Transverse colon (tissue), 4 donors: ENCODE results near the gene RGS6. TPM values are rescaled to one million over a fixed set of nuclear protein-coding genes. Genes with fewer than 3 reads are reported as not detected.

ENCODE experiments used
- DNase-seq: peaks from one replicate; pipeline ENCODE4 v3.0.0-alpha.2; 2019
- H3K27ac ChIP-seq, 4 donors: fragments of 200-600 bp; sonication (generic); 2 replicates each; pipeline ENCODE4 v1.5.1; 2016 to 2018; ENCODE audit warnings: inconsistent platforms in 4 of 4
- H3K27me3 ChIP-seq: fragments of 200-600 bp; sonication (generic); 2 replicates; pipeline ENCODE4 v1.5.1; 2017; ENCODE audit warnings: inconsistent platforms
- H3K36me3 ChIP-seq, 4 donors: fragments of 200-600 bp; sonication (generic); 2 replicates each; pipeline ENCODE4 v1.5.1; 2017 to 2019; ENCODE audit warnings: inconsistent platforms in 4 of 4
- H3K4me1 ChIP-seq, 4 donors: fragments of 200-600 bp; sonication (generic); 2 replicates each; pipeline ENCODE4 v1.5.1; 2017 to 2020; ENCODE audit warnings: inconsistent platforms in 4 of 4
- H3K4me3 ChIP-seq, 4 donors: fragments of 200-600 bp; sonication (generic); 1 replicate in 1 of 4; 2 replicates in 3 of 4; pipeline versions ENCODE4 v1.5.1 to v1.6.1; 2017 to 2019; ENCODE audit warnings: inconsistent platforms in 4 of 4
- H3K9me3 ChIP-seq, 2 donors: fragments of 200-600 bp; sonication (generic); 2 replicates each; pipeline ENCODE4 v1.5.1; 2017 to 2019; ENCODE audit warnings: inconsistent platforms in 2 of 2
- EP300 ChIP-seq: sonication (generic); formaldehyde crosslinking; IDR thresholded peaks from one replicate; pipeline ENCODE4 v1.6.1; 2017; ENCODE audit warnings: antibody characterized with exemption, low read depth
- POLR2A ChIP-seq: fragments of 450-650 bp; IDR thresholded peaks from one replicate; pipeline ENCODE4 v1.6.1; 2016; ENCODE audit warnings: antibody characterized with exemption, mild to moderate bottlenecking, moderate library complexity
- POLR2AphosphoS5 ChIP-seq, 3 donors: sonication (generic); formaldehyde crosslinking; IDR thresholded peaks; one replicate each; pipeline ENCODE4 v1.6.1; 2016; ENCODE audit warnings: antibody characterized with exemption in 3 of 3
- WGBS, 2 donors: methylation state at CpG; one replicate each; pipeline ENCODE4 v1.1.5; 2018; ENCODE audit warnings: low coverage in 1 of 2; 5-methylcytosine and 5-hydroxymethylcytosine counted together
- in situ Hi-C, 4 donors: fragments of 200-750 bp; cut with MboI; loops; one replicate each; pipeline versions ENCODE4 v1.15.0 to v1.15.1; 2017; ENCODE audit warnings: low sequenced_read_pairs in 3 of 4, low pct_ligation_motif_present in 1 of 4, low pct_unique_long_range_greater_than_20kb in 1 of 4
- intact Hi-C: fragments of 100-400 bp; cut with DNase I; formaldehyde crosslinking; loops from one replicate; pipeline ENCODE4 v1.15.1; 2023; ENCODE audit warnings: low total_unique reads
- total RNA-seq, 4 donors: library from RNA; depleted of rRNA; stranded (reverse); fragments of >200 nt; gene quantifications; one replicate each; pipeline ENCODE4 v1.1.0, GENCODE V29; 2016
- TF ChIP-seq, protein P1 (sequence below), 5 experiments: fragments of 200-600 bp in 3 of 5; fragments of 450-650 bp in 2 of 5; sonication (generic) in 3 of 5; IDR thresholded peaks; 1 replicate in 2 of 5; 2 replicates in 3 of 5; pipeline ENCODE4 v1.5.1; 2016 to 2017; ENCODE audit warnings: antibody characterized with exemption in 5 of 5, inconsistent platforms in 3 of 5, mild to moderate bottlenecking in 2 of 5, moderate library complexity in 1 of 5

Gene RGS6
- total RNA-seq, 4 donors from 2014 or later = 0.41 to 0.48 TPM; not detected in 2

- WGBS, 2 donors = 25% methylated on average over 2 of the region's 2 CpGs; no CpG with 5 or more reads in 1 of the 2 donors
- Histone ChIP-seq H3K4me3 (no peak overlapping the region), H3K9me3 (no peaks in the 10 kb centered on the region), H3K4me1 (no peaks in the 10 kb centered on the region), H3K27me3 (peaks cover 3% of the 10 kb centered on the region), H3K36me3 (no peaks in the 10 kb centered on the region), H3K27ac (no peak overlapping the region)
- in situ Hi-C loops (loop anchor here in 1 of 4 donors (25.0 kb wide), 1 partner anchor 386 kb away; no protein-coding TSS in a partner anchor), intact Hi-C loops (no loop called here)
- no peak for TF ChIP-seq POLR2A
- TF ChIP-seq EP300 = no peak
- TF ChIP-seq POLR2AphosphoS5 (IDR thresholded peaks at IDR 0.05) = no peak
- TF ChIP-seq, protein P1, sequence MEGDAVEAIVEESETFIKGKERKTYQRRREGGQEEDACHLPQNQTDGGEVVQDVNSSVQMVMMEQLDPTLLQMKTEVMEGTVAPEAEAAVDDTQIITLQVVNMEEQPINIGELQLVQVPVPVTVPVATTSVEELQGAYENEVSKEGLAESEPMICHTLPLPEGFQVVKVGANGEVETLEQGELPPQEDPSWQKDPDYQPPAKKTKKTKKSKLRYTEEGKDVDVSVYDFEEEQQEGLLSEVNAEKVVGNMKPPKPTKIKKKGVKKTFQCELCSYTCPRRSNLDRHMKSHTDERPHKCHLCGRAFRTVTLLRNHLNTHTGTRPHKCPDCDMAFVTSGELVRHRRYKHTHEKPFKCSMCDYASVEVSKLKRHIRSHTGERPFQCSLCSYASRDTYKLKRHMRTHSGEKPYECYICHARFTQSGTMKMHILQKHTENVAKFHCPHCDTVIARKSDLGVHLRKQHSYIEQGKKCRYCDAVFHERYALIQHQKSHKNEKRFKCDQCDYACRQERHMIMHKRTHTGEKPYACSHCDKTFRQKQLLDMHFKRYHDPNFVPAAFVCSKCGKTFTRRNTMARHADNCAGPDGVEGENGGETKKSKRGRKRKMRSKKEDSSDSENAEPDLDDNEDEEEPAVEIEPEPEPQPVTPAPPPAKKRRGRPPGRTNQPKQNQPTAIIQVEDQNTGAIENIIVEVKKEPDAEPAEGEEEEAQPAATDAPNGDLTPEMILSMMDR (IDR thresholded peaks at IDR 0.05) = no peak
- no peak for DNase-seq
Observed at GRCh38 chr14:72026536-72026935, 94.3 kb downstream of the RGS6 start.

DNA sequence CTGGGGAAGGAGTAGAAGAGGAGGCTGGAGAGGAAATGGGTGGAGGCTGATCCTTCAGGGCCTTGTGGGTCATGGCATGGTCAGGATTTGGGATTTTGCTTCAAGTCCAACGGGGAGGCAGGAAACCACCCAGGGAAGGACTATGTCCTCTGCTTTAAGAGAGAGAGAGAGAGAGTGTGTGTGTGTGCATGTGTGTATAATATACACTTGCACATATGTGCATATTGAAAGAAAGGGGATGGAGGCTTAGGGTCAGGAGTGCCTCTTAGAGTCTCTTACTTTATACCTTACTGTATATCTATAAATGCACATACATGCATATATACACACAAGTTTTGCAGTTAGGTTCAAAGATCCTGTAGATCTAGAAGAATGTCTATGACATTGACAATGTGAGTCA, 94.8 kb downstream of the RGS6 start:
- in situ Hi-C loops = loop anchor here in 1 of 4 donors (25.0 kb wide), 1 partner anchor 385 kb away; no protein-coding TSS in a partner anchor
- Histone ChIP-seq H3K27ac (no peak overlapping the region), H3K4me3 (no peak overlapping the region), H3K4me1 (no peaks in the 10 kb centered on the region), H3K36me3 (no peaks in the 10 kb centered on the region), H3K9me3 (no peaks in the 10 kb centered on the region), H3K27me3 (peaks cover 3% of the 10 kb centered on the region)
- DNase-seq = no peak
- intact Hi-C loops = no loop called here
- 54 to 78% methylated on average over 1 of the region's 1 CpG for WGBS, 2 donors
- TF ChIP-seq, protein P1 (IDR thresholded peaks at IDR 0.05) = no peak
- TF ChIP-seq POLR2A (no peak), POLR2AphosphoS5 (IDR thresholded peaks at IDR 0.05) (no peak), EP300 (no peak)

DNA sequence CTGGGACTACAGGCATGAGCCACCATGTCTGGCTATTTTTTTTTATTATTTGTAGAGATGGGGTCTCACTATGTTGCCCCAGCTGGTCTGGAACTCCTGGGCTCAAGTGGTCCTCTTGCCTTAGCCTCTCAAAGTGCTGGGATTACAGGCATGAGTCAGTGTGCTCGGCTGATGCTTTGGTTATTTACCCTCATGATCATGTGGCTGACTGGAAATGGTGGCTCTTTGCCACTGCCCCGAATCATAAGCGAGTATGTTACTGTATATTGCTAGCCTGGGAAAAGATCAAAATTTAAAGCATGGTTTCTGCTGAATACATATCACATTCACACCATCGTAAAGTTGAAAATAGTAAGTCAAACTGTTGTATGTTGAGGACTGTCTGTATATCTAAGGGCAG, 101.1 kb downstream of the RGS6 start:
- Histone ChIP-seq H3K36me3 (no peaks in the 10 kb centered on the region), H3K9me3 (no peaks in the 10 kb centered on the region), H3K27ac (no peak overlapping the region), H3K27me3 (no peaks in the 10 kb centered on the region), H3K4me3 (no peak overlapping the region), H3K4me1 (no peaks in the 10 kb centered on the region)
- in situ Hi-C loops (loop anchor here in 1 of 4 donors (25.0 kb wide), 1 partner anchor 379 kb away; no protein-coding TSS in a partner anchor), intact Hi-C loops (no loop called here)
- TF ChIP-seq EP300 (no peak), POLR2AphosphoS5 (IDR thresholded peaks at IDR 0.05) (no peak), POLR2A (no peak)
- TF ChIP-seq, protein P1 (IDR thresholded peaks at IDR 0.05) = no peak
- no peak for DNase-seq
- 64% methylated on average over 4 of the region's 4 CpGs; no CpG with 5 or more reads in 1 of the 2 donors for WGBS, 2 donors

DNA sequence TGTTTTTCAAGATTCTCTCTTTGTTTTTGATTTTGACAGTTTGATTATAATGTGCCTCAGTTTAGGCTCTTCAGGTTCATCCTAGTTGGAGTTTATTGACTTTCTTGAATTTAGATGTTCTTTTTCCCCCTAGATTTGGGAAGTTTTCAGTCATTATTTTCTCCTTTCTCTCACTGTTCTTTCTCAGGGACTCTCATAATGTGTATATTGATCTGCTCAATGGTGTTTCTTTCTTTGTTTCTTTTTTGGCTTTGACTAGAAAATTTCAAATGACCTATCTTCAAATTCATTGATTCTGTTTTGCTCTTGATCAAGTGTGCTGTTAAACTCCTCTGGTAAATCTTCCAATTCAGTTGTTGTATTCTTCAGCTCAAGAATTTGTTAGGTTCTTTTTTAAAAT, 108.3 kb downstream of the RGS6 start:
- in situ Hi-C loops = loop anchor here in 1 of 4 donors (25.0 kb wide), 1 partner anchor 372 kb away; no protein-coding TSS in a partner anchor

More for the DNA sequence above, 108.3 kb downstream of the RGS6 start:
- Histone ChIP-seq H3K36me3 (no peaks in the 10 kb centered on the region), H3K9me3 (peaks cover 0 to 3% of the 10 kb centered on the region in 2 donors), H3K27ac (no peak overlapping the region), H3K27me3 (no peaks in the 10 kb centered on the region), H3K4me1 (no peaks in the 10 kb centered on the region), H3K4me3 (no peak overlapping the region)
- DNase-seq = no peak
- intact Hi-C loops = no loop called here
- no peak for TF ChIP-seq POLR2AphosphoS5 (IDR thresholded peaks at IDR 0.05)
- no peak for TF ChIP-seq EP300
- TF ChIP-seq, protein P1 (IDR thresholded peaks at IDR 0.05) = no peak
- no peak for TF ChIP-seq POLR2A
